CD4-positive, alpha-beta T cell (primary cell): Measurements from ENCODE around the gene CCDC146. TPM values are rescaled to one million over a fixed set of nuclear protein-coding genes. Genes with fewer than 3 reads are reported as not detected.
"Not testable (repeated sequence)": the region's sequence is repeated elsewhere in the genome, so short reads cannot be mapped to it uniquely, and the experiment has no call there.

Experiments
- ATAC-seq: fragments of 200-7000 bp; cut with Tn5 transposase; one replicate; pipeline ENCODE4 v1.10.0; 2022; ENCODE audit warnings: mild to moderate bottlenecking; ENCODE audit not compliant: poor library complexity
- CTCF ChIA-PET: fragments of 350-600 bp; sonication (Branson Sonifier 250); formaldehyde crosslinking; loops from one replicate; lab custom pipeline; 2021; ENCODE audit warnings: antibody characterized with exemption, inconsistent platforms; lab: Charles Lee
- POLR2A ChIA-PET: fragments of 350-600 bp; sonication (Branson Sonifier 250); formaldehyde crosslinking; loops from one replicate; lab custom pipeline; 2021; ENCODE audit warnings: antibody characterized with exemption, inconsistent platforms; lab: Charles Lee
- DNase-seq, 14 experiments: peaks; one replicate each; pipeline ENCODE4 v3.0.0-alpha.2; 2013 to 2020; ENCODE audit warnings: mixed read lengths in 2 of 14
- H3K27ac ChIP-seq, 2 donors: one replicate each; pipeline versions ENCODE4 v1.5.1 to v1.7.0; 2013; ENCODE audit warnings: low read length in 2 of 2, low read depth in 1 of 2, mild to moderate bottlenecking in 1 of 2
- H3K27me3 ChIP-seq, 2 experiments: 1 replicate in 1 of 2; 2 replicates in 1 of 2; pipeline versions ENCODE4 v1.6.1 to v1.7.0; 2013; ENCODE audit warnings: low read length in 2 of 2, control low read depth in 1 of 2, mild to moderate bottlenecking in 1 of 2, moderate library complexity in 1 of 2; ENCODE audit not compliant: insufficient read depth in 2 of 2, control insufficient read depth in 1 of 2
- H3K36me3 ChIP-seq: one replicate; pipeline ENCODE4 v1.6.1; 2013; ENCODE audit warnings: low read length, control low read depth; ENCODE audit not compliant: insufficient read depth
- H3K4me1 ChIP-seq: one replicate; pipeline ENCODE4 v1.6.1; 2013; ENCODE audit warnings: low read length, control low read depth; ENCODE audit not compliant: insufficient read depth
- H3K4me3 ChIP-seq: one replicate; pipeline ENCODE4 v1.5.1; 2013; ENCODE audit warnings: mild to moderate bottlenecking, low read length, moderate library complexity
- H3K9me3 ChIP-seq, 2 experiments: 1 replicate in 1 of 2; 2 replicates in 1 of 2; pipeline versions ENCODE4 v1.6.1 to v1.7.0; 2013; ENCODE audit warnings: low read length in 2 of 2, mild to moderate bottlenecking in 2 of 2, control low read depth in 1 of 2, moderate library complexity in 1 of 2; ENCODE audit not compliant: control insufficient read depth in 1 of 2, insufficient read depth in 1 of 2
- H3K27ac Mint-ChIP-seq: one replicate; pipeline ENCODE4 v1.8.0; 2020; ENCODE audit warnings: mixed read lengths
- H3K27me3 Mint-ChIP-seq: one replicate; pipeline ENCODE4 v1.8.0; 2021; ENCODE audit warnings: mixed read lengths
- H3K36me3 Mint-ChIP-seq: one replicate; pipeline ENCODE4 v1.8.0; 2021; ENCODE audit warnings: low read depth, mixed read lengths
- H3K4me1 Mint-ChIP-seq: one replicate; pipeline ENCODE4 v1.8.0; 2021; ENCODE audit warnings: low read depth, mixed read lengths
- H3K4me3 Mint-ChIP-seq: one replicate; pipeline ENCODE4 v1.8.0; 2020; ENCODE audit warnings: mild to moderate bottlenecking, mixed read lengths
- H3K9me3 Mint-ChIP-seq: one replicate; pipeline ENCODE4 v1.8.0; 2020; ENCODE audit warnings: mixed read lengths
- intact Hi-C, 2 experiments: fragments of 100-400 bp; cut with DNase I in 1 of 2; cut with micrococcal nuclease in 1 of 2; formaldehyde crosslinking; loops; one replicate each; pipeline versions ENCODE4 v1.15.1 to v1.9.0; 2023 to 2025; cut with DNase I, micrococcal nuclease
- total RNA-seq, 174 experiments: library from RNA in 2 of 174; stranded (reverse) in 2 of 174; gene quantifications; one replicate each; pipeline ENCODE4 v1.2.3 and lab custom pipeline; 2021 to 2026
- TF ChIP-seq, protein P1 (sequence below): fragments of 200-600 bp; IDR thresholded peaks from one replicate; pipeline ENCODE4 v1.8.0; 2022; ENCODE audit warnings: antibody characterized with exemption, mild to moderate bottlenecking

CCDC146 gene
- total RNA-seq, 2 experiments from 2014 or later = 10.3 to 10.5 TPM

DNA sequence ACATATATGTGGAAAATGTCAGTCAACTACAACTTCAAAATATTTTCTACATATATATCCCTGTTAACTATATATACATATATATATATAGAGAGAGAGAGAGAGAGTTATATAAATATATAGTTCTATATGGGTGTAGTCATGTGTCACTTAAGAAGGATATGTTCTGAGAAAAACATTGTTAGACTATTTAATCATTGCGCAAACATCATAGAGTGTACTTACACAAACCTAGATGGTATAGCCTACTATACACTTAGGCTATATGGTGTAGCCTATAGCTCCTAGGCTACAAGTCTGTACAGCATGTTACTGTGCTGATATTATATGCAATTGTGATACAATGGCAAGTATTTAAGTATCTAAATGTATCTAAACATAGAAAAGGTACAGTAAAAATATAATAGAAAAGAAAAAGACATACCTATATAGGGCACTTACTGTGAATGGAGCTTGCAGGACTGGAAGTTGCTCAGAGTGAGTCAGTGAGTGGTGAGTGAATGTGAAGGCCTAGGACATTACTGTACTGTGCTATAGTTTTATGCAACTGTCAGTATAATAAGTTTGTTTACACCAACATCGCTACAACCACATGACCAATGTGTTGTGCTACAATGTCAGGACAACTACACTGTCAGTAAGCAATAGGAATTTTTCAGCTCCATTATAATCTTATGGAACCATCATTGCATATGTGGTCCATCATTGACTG, 95.2 kb downstream of the CCDC146 start:
- H3K9me3 Mint-ChIP-seq = no peaks in the 10 kb centered on the region
- TF ChIP-seq, protein P1, sequence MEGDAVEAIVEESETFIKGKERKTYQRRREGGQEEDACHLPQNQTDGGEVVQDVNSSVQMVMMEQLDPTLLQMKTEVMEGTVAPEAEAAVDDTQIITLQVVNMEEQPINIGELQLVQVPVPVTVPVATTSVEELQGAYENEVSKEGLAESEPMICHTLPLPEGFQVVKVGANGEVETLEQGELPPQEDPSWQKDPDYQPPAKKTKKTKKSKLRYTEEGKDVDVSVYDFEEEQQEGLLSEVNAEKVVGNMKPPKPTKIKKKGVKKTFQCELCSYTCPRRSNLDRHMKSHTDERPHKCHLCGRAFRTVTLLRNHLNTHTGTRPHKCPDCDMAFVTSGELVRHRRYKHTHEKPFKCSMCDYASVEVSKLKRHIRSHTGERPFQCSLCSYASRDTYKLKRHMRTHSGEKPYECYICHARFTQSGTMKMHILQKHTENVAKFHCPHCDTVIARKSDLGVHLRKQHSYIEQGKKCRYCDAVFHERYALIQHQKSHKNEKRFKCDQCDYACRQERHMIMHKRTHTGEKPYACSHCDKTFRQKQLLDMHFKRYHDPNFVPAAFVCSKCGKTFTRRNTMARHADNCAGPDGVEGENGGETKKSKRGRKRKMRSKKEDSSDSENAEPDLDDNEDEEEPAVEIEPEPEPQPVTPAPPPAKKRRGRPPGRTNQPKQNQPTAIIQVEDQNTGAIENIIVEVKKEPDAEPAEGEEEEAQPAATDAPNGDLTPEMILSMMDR = no peak
- Histone ChIP-seq H3K27ac (no peak overlapping the region), H3K36me3 (no peaks in the 10 kb centered on the region), H3K27me3 (no peaks in the 10 kb centered on the region), H3K4me1 (peaks cover 5% of the 10 kb centered on the region), H3K4me3 (no peak overlapping the region), H3K9me3 (peaks cover 0 to 6% of the 10 kb centered on the region in 2 experiments)
- CTCF ChIA-PET = interaction anchor here (0.7 to 1.3 kb wide), 2 partner anchors 30 to 285 kb away, joined by 3 read pairs; no protein-coding TSS in a partner anchor
- H3K36me3 Mint-ChIP-seq = peaks cover 6% of the 10 kb centered on the region
- DNase-seq = no peak
- ATAC-seq = no peak
- intact Hi-C loops = no loop called here
- H3K4me3 Mint-ChIP-seq = no peak overlapping the region
- POLR2A ChIA-PET = no interaction called here
- H3K4me1 Mint-ChIP-seq = peaks cover 15% of the 10 kb centered on the region
- no peak overlapping the region for H3K27ac Mint-ChIP-seq
- H3K27me3 Mint-ChIP-seq = no peaks in the 10 kb centered on the region

DNA sequence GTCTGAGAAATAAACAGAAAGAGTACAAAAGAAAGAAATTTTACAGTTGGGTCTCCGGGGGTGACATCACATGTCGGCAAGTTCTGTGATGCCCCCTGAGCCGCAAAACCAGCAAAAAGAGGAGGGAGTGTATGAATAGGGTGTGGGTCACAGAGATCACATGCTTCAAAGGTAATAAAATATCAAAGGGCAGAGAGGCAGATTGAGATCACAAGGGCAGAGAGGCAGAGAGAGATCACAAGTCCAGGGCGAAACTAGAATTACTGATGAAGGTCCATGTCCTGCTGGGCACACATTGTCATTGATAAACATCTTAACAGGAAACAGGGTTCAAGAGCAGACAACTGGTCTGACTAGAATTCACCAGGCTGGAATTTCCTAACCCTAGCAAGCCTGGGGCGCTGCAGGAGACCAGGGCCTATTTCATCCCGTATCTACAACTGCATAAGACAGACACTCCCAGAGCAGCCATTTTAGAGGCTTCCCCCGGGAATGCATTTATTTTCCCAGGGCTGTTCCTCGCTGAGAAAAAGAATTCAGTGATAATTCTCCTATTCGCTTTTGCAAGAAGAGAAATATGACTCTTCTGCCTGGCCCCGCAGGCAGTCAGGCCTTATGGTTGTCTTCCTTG, 97.4 kb downstream of the CCDC146 start:
- H3K9me3 ChIP-seq, H3K27ac ChIP-seq, POLR2A ChIA-PET, intact Hi-C loops, H3K4me3 ChIP-seq, ATAC-seq, H3K4me3 Mint-ChIP-seq, H3K27ac Mint-ChIP-seq, H3K27me3 Mint-ChIP-seq, H3K36me3 ChIP-seq, H3K27me3 ChIP-seq, CTCF ChIA-PET, H3K9me3 Mint-ChIP-seq, DNase-seq: not testable (repeated sequence)
- Mint-ChIP-seq H3K4me1 (peaks cover 24% of the 10 kb centered on the region), H3K36me3 (peaks cover 10% of the 10 kb centered on the region)
- H3K4me1 ChIP-seq = peaks cover 12% of the 10 kb centered on the region

DNA sequence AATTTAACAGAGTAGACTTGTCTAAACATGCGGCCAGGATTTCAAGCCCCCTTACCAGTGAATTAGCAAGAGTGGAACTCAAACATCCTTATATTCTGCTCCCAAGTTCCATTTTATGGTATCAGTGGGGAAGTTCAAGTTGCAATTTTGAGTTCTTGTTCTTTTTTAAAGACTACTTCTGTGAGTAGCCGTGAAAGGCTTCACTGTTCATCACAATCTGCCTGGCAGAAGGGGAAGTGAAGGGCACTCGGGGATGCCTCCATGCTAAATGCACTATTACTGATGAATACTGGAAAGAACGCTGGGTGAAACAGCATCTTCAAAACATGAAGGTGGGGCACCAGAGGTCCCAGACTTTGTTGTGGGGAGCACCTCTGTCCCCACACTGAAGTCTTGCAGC, 99.7 kb downstream of the CCDC146 start:
- Histone ChIP-seq H3K4me1 (peaks cover 12% of the 10 kb centered on the region), H3K36me3 (no peaks in the 10 kb centered on the region), H3K4me3 (no peak overlapping the region), H3K27me3 (no peaks in the 10 kb centered on the region), H3K9me3 (peaks cover 0 to 6% of the 10 kb centered on the region in 2 experiments), H3K27ac (no peak overlapping the region)
- DNase-seq = no peak
- no peak for ATAC-seq
- TF ChIP-seq, protein P1 = no peak
- Mint-ChIP-seq H3K27ac (no peak overlapping the region), H3K4me1 (peaks cover 24% of the 10 kb centered on the region), H3K27me3 (no peaks in the 10 kb centered on the region), H3K4me3 (no peak overlapping the region), H3K9me3 (no peaks in the 10 kb centered on the region), H3K36me3 (peaks cover 10% of the 10 kb centered on the region)
- intact Hi-C loops = no loop called here
- CTCF ChIA-PET = interaction anchor here (0.5 kb wide), 1 partner anchor 9 kb away, joined by 4 read pairs; no protein-coding TSS in a partner anchor
- POLR2A ChIA-PET = no interaction called here
